PC-3 (cell line): ENCODE measurements around the gene GSTO2. TPM values are rescaled to one million over a fixed set of nuclear protein-coding genes. Genes with fewer than 3 reads are reported as not detected.
"Not testable (repeated sequence)": the region's sequence is repeated elsewhere in the genome, so short reads cannot be mapped to it uniquely, and the experiment has no call there.

Source experiments
- ATAC-seq: fragments of 200-7000 bp; cut with Tn5 transposase; 2 replicates; pipeline ENCODE4 v1.9.1; 2020; ENCODE audit warnings: mild to moderate bottlenecking, moderate library complexity
- BruUV-seq: library from RNA; stranded (reverse); fragments of 400-500 nt; replicated peaks from 2 replicates; lab custom pipeline; 2021; lab: Mats Ljungman, UMichigan
- CTCF ChIA-PET: fragments of 300-600 bp; sonication (Branson Sonifier 250); formaldehyde crosslinking; loops from one replicate; lab custom pipeline; 2022; ENCODE audit warnings: antibody characterized with exemption; lab: Charles Lee
- POLR2A ChIA-PET: fragments of 300-600 bp; sonication (Branson Sonifier 250); formaldehyde crosslinking; loops from one replicate; lab custom pipeline; 2022; ENCODE audit warnings: antibody characterized with exemption; ENCODE audit not compliant: unreplicated experiment; lab: Charles Lee
- DNase-seq: peaks from one replicate; pipeline ENCODE4 v3.0.0-alpha.2; 2015
- H2AFZ ChIP-seq: fragments of 300-600 bp; sonication (generic); 2 replicates; pipeline ENCODE4 v1.6.0; 2016; ENCODE audit warnings: antibody characterized with exemption, low read length
- H3F3A ChIP-seq: fragments of 300-600 bp; sonication (generic); one replicate; pipeline ENCODE4 v1.6.0; 2017; ENCODE audit warnings: antibody characterized with exemption, low read length, control low read depth, mild to moderate bottlenecking; ENCODE audit not compliant: unreplicated experiment
- H3K27ac ChIP-seq: fragments of 300-600 bp; sonication (generic); 2 replicates; pipeline ENCODE4 v1.5.1; 2016; ENCODE audit warnings: mild to moderate bottlenecking, low read length
- H3K27me3 ChIP-seq: fragments of 300-600 bp; sonication (generic); 2 replicates; pipeline ENCODE4 v1.6.1; 2016; ENCODE audit warnings: low read length, mixed read lengths
- H3K36me3 ChIP-seq: fragments of 300-600 bp; sonication (generic); 2 replicates; pipeline ENCODE4 v1.6.1; 2016; ENCODE audit warnings: low read depth, mixed run types, low read length, mixed read lengths
- H3K4me1 ChIP-seq: fragments of 300-600 bp; sonication (generic); 2 replicates; pipeline ENCODE4 v1.5.1; 2016; ENCODE audit warnings: low read length; ENCODE audit not compliant: insufficient read depth
- H3K4me2 ChIP-seq: fragments of 300-600 bp; sonication (generic); 2 replicates; pipeline ENCODE4 v1.6.0; 2016; ENCODE audit warnings: low read length
- H3K4me3 ChIP-seq: fragments of 300-600 bp; sonication (generic); 2 replicates; pipeline ENCODE4 v1.5.1; 2016; ENCODE audit warnings: mild to moderate bottlenecking, low read length, mixed read lengths
- H3K79me2 ChIP-seq: fragments of 300-600 bp; sonication (generic); 2 replicates; pipeline ENCODE4 v1.6.1; 2017; ENCODE audit warnings: low read length, mixed read lengths
- H3K9ac ChIP-seq: fragments of 300-600 bp; sonication (generic); 2 replicates; pipeline ENCODE4 v1.6.0; 2016; ENCODE audit warnings: mild to moderate bottlenecking, low read length
- H3K9me2 ChIP-seq: fragments of 300-600 bp; sonication (generic); replicated peaks from 2 replicates; pipeline ENCODE4 v1.6.1; 2016; ENCODE audit warnings: mixed run types, low read length, mixed read lengths
- H3K9me3 ChIP-seq: fragments of 300-600 bp; sonication (generic); 2 replicates; pipeline ENCODE4 v1.6.1; 2016; ENCODE audit warnings: low read length, mixed read lengths
- H4K20me1 ChIP-seq: fragments of 300-600 bp; sonication (generic); 2 replicates; pipeline ENCODE4 v1.6.1; 2016; ENCODE audit warnings: low read length, mixed read lengths
- CTCF ChIP-seq: fragments of 300-600 bp; sonication (generic); conservative IDR thresholded peaks from 2 replicates; pipeline ENCODE4 v1.5.1; 2017; ENCODE audit warnings: antibody characterized with exemption, low read depth, mild to moderate bottlenecking, low read length
- EZH2 ChIP-seq: fragments of 300-600 bp; sonication (generic); IDR thresholded peaks from one replicate; pipeline ENCODE4 v1.6.1; 2017; ENCODE audit warnings: antibody characterized with exemption, mild to moderate bottlenecking, low read length; ENCODE audit not compliant: unreplicated experiment
- EZH2phosphoT487 ChIP-seq: fragments of 300-600 bp; sonication (generic); IDR thresholded peaks from 2 replicates; pipeline ENCODE4 v1.6.1; 2018; ENCODE audit warnings: mild to moderate bottlenecking, antibody characterized with exemption, low read length, borderline replicate concordance
- intact Hi-C: fragments of 100-400 bp; cut with micrococcal nuclease; formaldehyde crosslinking; loops from 2 replicates; pipeline ENCODE4 v1.9.0; 2023
- total RNA-seq: library from RNA; depleted of rRNA; stranded (reverse); fragments of >200 nt; gene quantifications from 2 replicates; pipeline ENCODE4 v1.2.3, GENCODE V29; 2014

The GSTO2 gene
- total RNA-seq, 1 experiment from 2014 or later: 13.8 TPM

DNA sequence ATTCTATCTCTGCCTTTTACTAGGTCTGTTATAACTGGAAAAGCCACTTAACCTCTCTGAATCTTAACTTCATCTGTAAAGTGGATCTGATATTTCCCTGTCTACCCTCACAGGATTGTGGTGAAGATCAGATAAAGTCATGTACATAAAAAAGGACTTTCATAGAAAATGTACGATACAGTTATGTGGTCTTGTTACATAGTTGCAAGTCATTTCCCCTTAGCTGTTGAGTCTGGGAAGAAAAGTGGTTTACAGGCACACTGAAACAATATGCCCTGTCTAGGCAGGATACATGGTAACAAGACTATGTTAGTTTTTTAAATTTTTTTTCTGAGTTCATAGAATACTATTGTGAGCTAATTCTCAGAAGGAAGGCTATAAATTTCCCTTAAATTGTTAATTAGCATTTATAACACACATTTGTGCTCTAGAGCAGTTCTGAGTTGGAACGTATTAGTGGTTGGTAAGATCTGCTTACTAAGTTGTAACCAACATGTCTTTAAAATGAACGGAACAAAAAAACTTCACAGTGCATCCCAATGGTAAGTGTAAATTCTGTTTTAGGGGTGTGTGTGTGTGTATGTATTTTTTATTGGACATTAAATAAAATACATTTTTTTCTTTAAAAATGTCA lies 21.4 kb upstream of the GSTO2 start:
- no peak overlapping the region for H3K9ac ChIP-seq
- no peaks in the 10 kb centered on the region for H3K79me2 ChIP-seq
- intact Hi-C loops: no loop called here
- H3K4me1 ChIP-seq: no peaks in the 10 kb centered on the region
- H3F3A ChIP-seq: no peaks in the 10 kb centered on the region
- BruUV-seq: no TSS peak
- TF ChIP-seq EZH2phosphoT487 (no peak), EZH2 (no peak)
- no peaks in the 10 kb centered on the region for H3K27me3 ChIP-seq
- H4K20me1 ChIP-seq: no peaks in the 10 kb centered on the region
- DNase-seq: no peak
- H2AFZ ChIP-seq: no peak overlapping the region
- no peak overlapping the region for H3K27ac ChIP-seq
- ATAC-seq: no peak
- CTCF ChIA-PET: no interaction called here
- POLR2A ChIA-PET: no interaction called here
- H3K4me2 ChIP-seq: no peak overlapping the region
- H3K4me3 ChIP-seq: no peak overlapping the region
- no peaks in the 10 kb centered on the region for H3K36me3 ChIP-seq
- H3K9me2 ChIP-seq: no peaks in the 10 kb centered on the region
- H3K9me3 ChIP-seq: no peaks in the 10 kb centered on the region

GRCh38 chr10:104248931-104249330 lies 20.1 kb upstream of the GSTO2 start:
- H4K20me1 ChIP-seq, H3K9me2 ChIP-seq, CTCF ChIA-PET, ATAC-seq, H3K27ac ChIP-seq, H3K4me2 ChIP-seq, DNase-seq, H2AFZ ChIP-seq, H3K4me1 ChIP-seq, H3K9me3 ChIP-seq, BruUV-seq, POLR2A ChIA-PET, H3F3A ChIP-seq, H3K9ac ChIP-seq, intact Hi-C loops, H3K27me3 ChIP-seq, H3K79me2 ChIP-seq, H3K4me3 ChIP-seq, H3K36me3 ChIP-seq: not testable (repeated sequence)

- no peak overlapping the region for H3K27ac ChIP-seq
- CTCF ChIA-PET: no interaction called here
- no peak for ATAC-seq
- peaks cover 5% of the 10 kb centered on the region for H3K4me1 ChIP-seq
- H3K79me2 ChIP-seq: peaks cover 11% of the 10 kb centered on the region
- no peaks in the 10 kb centered on the region for H3F3A ChIP-seq
- H3K9me2 ChIP-seq: no peaks in the 10 kb centered on the region
- intact Hi-C loops: no loop called here
- H3K9ac ChIP-seq: no peak overlapping the region
- no peak overlapping the region for H2AFZ ChIP-seq
- H3K36me3 ChIP-seq: no peaks in the 10 kb centered on the region
- TF ChIP-seq CTCF (no peak), EZH2 (no peak)
- no peak overlapping the region for H3K4me2 ChIP-seq
- no peaks in the 10 kb centered on the region for H4K20me1 ChIP-seq
- no peaks in the 10 kb centered on the region for H3K27me3 ChIP-seq
- BruUV-seq: no TSS peak
- H3K4me3 ChIP-seq: no peak overlapping the region
- POLR2A ChIA-PET: no interaction called here
- H3K9me3 ChIP-seq: no peaks in the 10 kb centered on the region
- no peak for DNase-seq
Observed at GRCh38 chr10:104250371-104250770, 18.6 kb upstream of the GSTO2 start.

GRCh38 chr10:104251443-104251842 lies 17.5 kb upstream of the GSTO2 start:
- H3K4me1 ChIP-seq: peaks cover 12% of the 10 kb centered on the region
- BruUV-seq: no TSS peak
- DNase-seq (no peak), ATAC-seq (no peak)
- no peak overlapping the region for H3K4me3 ChIP-seq
- intact Hi-C loops: no loop called here
- H3K27me3 ChIP-seq: no peaks in the 10 kb centered on the region
- H3K9me3 ChIP-seq: no peaks in the 10 kb centered on the region
- H2AFZ ChIP-seq: no peak overlapping the region
- no peaks in the 10 kb centered on the region for H3F3A ChIP-seq
- no peaks in the 10 kb centered on the region for H4K20me1 ChIP-seq
- CTCF ChIA-PET: no interaction called here
- H3K27ac ChIP-seq: no peak overlapping the region
- no peak overlapping the region for H3K9ac ChIP-seq
- POLR2A ChIA-PET: no interaction called here
- H3K36me3 ChIP-seq: no peaks in the 10 kb centered on the region
- TF ChIP-seq EZH2phosphoT487: no peak
- TF ChIP-seq CTCF: no peak
- no peak for TF ChIP-seq EZH2
- no peak overlapping the region for H3K4me2 ChIP-seq
- no peaks in the 10 kb centered on the region for H3K9me2 ChIP-seq
- H3K79me2 ChIP-seq: peaks cover 22% of the 10 kb centered on the region
